Pulmonary artery endothelial cell (primary cell): ENCODE results near the gene B4GALT6. TPM values are rescaled to one million over a fixed set of nuclear protein-coding genes. Genes with fewer than 3 reads are reported as not detected.
A peak's percentile ranks its signal among the peaks of the same experiment; 100 is the strongest.

Experiments used
- DNase-seq: peaks from one replicate; pipeline ENCODE4 v3.0.0-alpha.2; 2011; ENCODE audit warnings: low read depth, low spot score
- total RNA-seq: library from RNA; depleted of rRNA; stranded (reverse); fragments of >200 nt; gene quantifications from 2 replicates; pipeline ENCODE4 v1.2.3, GENCODE V29; 2014

The B4GALT6 gene
- total RNA-seq, 1 donor from 2014 or later, result 9.1 TPM

DNA sequence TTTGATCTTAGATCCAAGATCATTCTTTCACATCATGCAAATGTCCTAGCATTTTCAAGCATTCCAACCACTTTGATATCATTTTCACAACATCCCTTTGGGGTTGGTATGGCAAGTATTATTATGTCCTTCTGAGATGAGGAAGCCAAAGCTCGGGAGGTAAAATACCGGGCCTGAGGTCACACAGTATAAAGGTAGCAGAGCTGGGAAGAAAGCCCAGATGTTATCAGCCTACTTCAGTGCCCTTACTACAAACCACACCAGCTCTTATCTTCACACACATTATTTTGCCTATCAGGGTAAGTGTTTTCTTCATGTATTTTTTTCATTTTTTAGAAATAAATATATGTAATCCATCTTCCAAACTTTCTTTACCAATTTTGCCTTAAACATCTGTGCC is 4.2 kb upstream of the B4GALT6 start:
- DNase-seq, result no peak

- no peak for DNase-seq
Measured at GRCh38 chr18:31686986-31687928, 2.9 kb upstream of the B4GALT6 start.

- no peak for DNase-seq
Measured at GRCh38 chr18:31686572-31686971, 2.2 kb upstream of the B4GALT6 start.

GRCh38 chr18:31685097-31686082 is 1.0 kb upstream of the B4GALT6 start:
- DNase-seq, result peak; percentile 51

DNA sequence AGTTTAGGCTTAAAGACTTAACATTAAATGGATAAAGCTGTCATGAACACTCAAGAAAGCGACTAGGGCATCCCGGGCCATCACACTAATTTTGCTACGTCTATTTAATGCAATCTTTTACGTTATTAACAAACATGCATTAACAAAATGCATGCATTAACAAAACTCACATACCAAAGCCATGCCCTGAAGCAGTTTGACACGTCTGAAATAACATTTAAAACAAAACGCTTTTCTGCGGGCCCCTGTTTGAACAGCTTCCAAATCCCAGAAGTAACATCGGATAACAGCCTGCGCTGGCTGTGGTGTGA is 458 bp downstream of the B4GALT6 start:
- no peak for DNase-seq

DNA sequence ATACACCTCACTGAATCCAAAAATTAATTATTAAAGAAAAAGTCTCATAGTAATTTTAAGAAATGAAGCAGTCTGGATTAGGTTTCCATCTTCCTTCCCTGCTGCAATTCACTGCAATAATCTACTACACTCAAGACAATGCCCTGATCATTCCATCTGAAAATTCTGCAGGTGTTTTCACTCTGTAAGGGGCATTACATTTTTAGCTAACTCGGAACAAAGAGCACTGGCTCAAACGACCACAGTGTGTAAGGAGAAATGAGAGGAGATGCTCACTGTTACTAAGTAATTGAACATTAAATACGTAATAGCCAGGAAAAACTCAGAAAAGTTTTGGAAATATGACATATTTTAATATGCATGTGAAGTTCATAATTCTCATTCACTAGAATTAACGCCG is 1.3 kb downstream of the B4GALT6 start:
- no peak for DNase-seq

GRCh38 chr18:31680831-31681568 is 3.4 kb downstream of the B4GALT6 start:
- DNase-seq, result no peak

GRCh38 chr18:31680433-31680811 is 4.0 kb downstream of the B4GALT6 start:
- no peak for DNase-seq

DNA sequence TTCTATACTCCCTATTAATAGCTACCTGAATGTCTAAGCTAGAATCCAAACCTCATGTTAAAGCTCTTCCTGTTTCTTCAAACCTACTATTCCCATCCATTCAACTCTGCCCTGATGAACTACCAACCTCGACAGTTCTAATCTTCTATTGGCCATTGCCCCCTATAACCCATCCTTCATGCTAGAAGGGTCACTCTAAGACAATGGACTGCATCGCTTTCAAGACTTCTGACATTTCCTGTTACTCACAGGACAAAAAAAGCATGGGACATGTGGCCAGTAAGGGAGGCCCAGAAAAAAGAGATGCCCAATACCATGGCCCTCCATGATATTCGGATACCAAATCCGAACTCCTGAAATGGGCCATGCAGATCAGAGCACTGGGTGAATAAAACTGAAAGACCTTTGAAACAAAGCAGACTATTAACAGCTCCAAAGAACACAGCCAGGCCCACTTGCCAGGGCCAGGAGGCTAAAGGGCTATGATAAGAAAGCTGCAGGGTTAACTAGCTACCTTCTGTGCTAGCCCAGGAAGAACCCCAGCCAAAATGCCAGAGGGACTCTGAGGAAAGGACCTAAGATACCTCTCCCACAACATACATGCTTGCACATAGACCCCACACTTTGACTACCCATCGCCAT is 4.5 kb downstream of the B4GALT6 start:
- DNase-seq, result no peak

DNA sequence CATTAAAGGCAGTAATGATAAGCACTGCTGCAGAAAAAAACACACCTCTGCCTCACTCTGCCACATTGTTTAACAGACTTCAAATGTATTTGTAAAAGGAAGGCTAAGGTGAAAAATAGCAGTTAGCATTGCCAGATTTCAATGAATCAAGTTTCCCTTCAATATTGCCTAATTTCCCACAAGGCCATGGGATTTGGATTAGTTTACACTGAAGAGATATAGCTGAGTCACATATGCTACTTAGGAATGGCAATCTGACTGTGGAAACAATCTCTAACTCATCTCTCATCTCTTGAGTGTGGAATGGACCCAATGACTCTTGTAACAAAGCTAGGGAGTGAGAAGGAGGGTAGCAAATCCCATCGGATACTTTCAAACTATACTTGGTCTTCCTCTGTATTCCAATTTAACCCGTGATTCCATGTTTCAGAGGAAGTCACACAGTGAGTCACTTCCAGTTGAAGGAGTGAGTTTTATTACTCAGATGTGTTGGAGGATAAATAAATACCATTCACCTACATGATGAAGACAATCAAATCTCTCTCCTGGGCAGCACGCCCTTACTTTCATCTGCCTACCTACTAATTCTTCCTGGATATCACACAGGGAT is 5.1 kb downstream of the B4GALT6 start:
- peak; percentile 59 for DNase-seq

GRCh38 chr18:31678425-31678824 is 6.0 kb downstream of the B4GALT6 start:
- no peak for DNase-seq

DNA sequence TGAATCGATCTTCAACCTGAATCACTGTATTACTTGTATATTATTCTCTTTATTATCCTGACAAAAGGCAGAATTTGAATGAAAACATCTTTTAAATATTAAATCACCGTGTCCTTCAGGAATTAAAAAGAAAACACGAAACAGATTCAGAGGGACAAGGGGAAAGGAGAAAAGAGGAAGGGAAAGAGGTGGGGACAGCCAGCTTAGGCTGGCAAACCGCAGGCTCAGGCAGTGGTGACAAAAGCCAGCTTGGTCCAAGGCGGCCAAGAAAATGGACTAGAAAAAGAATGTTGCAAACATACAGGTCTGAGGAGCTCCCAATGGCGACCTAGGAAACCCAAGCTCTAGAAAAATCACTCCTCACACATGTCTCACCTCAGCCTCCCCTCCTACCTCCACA is 6.8 kb downstream of the B4GALT6 start:
- no peak for DNase-seq

DNA sequence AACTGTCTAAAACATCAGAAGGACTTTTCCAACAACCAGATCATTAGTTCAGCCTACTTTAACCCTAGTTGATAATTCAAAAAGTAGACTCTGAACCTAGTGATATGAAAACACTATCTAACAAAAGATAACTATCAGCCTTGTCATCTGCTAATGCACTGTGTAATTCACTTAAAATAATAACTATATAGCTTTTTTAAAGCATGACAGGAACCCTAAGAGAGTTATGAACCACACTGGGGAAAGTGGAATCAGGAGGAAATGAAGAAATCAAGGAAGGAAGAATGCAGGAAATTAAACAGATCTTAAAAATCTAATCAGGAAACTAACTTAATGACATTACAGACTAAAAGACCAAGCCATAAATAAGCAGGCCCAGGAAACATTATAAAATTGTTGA is 9.0 kb downstream of the B4GALT6 start:
- DNase-seq, result no peak

- no peak for DNase-seq
Measured at GRCh38 chr18:31672628-31673135, 11.7 kb downstream of the B4GALT6 start.

DNA sequence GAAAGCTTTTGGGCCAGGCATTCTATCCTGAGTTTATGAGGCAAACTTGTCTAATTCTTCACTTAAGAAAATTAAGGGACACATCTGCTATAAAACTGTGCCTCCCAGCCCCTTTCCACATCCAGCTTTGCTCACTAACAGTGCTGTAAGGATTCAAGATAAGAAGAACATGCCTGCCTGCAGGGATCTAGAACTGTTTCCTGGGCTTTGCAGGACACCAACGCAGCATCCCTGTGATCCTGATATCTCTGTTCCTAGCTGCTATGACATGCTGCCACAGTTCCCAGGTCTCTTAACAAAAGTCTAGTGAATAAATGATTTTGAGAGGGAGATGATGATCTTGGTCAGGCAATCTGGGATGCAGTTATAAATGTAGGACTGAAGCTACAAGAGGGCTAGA is 12.4 kb downstream of the B4GALT6 start:
- DNase-seq, result no peak

- DNase-seq, result no peak
Measured at GRCh38 chr18:31669541-31669940, 14.8 kb downstream of the B4GALT6 start.

- no peak for DNase-seq
Measured at GRCh38 chr18:31667185-31667584, 17.2 kb downstream of the B4GALT6 start.

DNA sequence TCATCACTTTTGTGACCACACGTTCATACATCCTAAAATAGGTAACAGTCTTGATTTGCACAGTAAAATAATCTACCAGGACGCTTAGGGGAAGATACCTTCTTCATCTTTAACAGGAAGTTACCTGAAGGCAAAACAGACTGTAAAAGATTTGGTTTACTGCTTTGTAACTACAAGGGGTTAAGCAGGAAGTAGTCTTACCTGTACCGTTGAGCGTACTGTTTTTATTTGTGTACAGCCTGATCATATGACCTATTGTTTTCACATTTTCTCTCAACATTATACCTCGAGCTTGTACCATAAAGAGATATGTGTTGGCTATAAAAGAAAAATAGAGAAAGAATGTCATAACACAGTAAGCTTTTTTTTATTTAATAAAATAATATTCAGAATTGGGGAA is 18.3 kb downstream of the B4GALT6 start:
- DNase-seq, result no peak

GRCh38 chr18:31664101-31664500 is 20.3 kb downstream of the B4GALT6 start:
- no peak for DNase-seq

GRCh38 chr18:31661965-31662364 is 22.4 kb downstream of the B4GALT6 start:
- no peak for DNase-seq
